ENCODE measurements around the gene RMRP.

GRCh38 chr9:35657546-35658136 lies at the start of gene RMRP:
- TF ChIP-seq TAF1 (IDR thresholded peaks at IDR 0.05; ENCODE audit: borderline replicate concordance, insufficient read depth, low read length), result no peak
- TF ChIP-seq POLR2AphosphoS5 (IDR thresholded peaks at IDR 0.05; ENCODE audit: low read depth, low read length), result no peak
- TF ChIP-seq REST (IDR thresholded peaks at IDR 0.05; ENCODE audit: insufficient read depth in 1 of 2, low read depth in 2 of 2, low read length in 2 of 2), result no peak

Measured in PFSK-1 (cell line).